Measurements from ENCODE around the gene CELA2A. TPM values are rescaled to one million over a fixed set of nuclear protein-coding genes. Genes with fewer than 3 reads are reported as not detected.
"Not testable (repeated sequence)": the region's sequence is repeated elsewhere in the genome, so short reads cannot be mapped to it uniquely, and the experiment has no call there.

Gene CELA2A
- total and polyA plus RNA-seq, 7 donors = 0.10 to 2.1 TPM; not detected in 5

- ATAC-seq = no peak
- TF ChIP-seq CTCF (IDR thresholded peaks at IDR 0.05) = no peak
- 72 to 78% (median 74%) methylated on average over 5 of the region's 5 CpGs for WGBS, 3 donors
- no peaks in the 10 kb centered on the region for H3K36me3 ChIP-seq (ENCODE audit: insufficient read depth in 1 of 2, low read depth in 1 of 2)
- no peak within 1 kb of the TSS for H3K27ac ChIP-seq
- no peaks in the 10 kb centered on the region for H3K4me1 ChIP-seq
- no peak within 1 kb of the TSS for H3K4me3 ChIP-seq
- H3K27me3 ChIP-seq (ENCODE audit: insufficient read depth in 3 of 3, low read length in 2 of 3) = no peaks in the 10 kb centered on the region
- DNase-seq = no peak
- intact Hi-C loops (cut with DNase I) = no loop called here
- no peaks in the 10 kb centered on the region for H3K9me3 ChIP-seq
These were observed 19.3 kb downstream of the CELA2A start, which contains the start of gene CELA2B for GRCh38 chr1:15475752-15476314. TSS of gene CELA2B (plus strand) at chr1:15476104. CDS start at chr1:15476126, 22 bp downstream.

- TF ChIP-seq CTCF (IDR thresholded peaks at IDR 0.05) = no peak
- H3K4me3 ChIP-seq = no peak overlapping the region
- H3K27me3 ChIP-seq (ENCODE audit: insufficient read depth in 3 of 3, low read length in 2 of 3) = no peaks in the 10 kb centered on the region
- H3K27ac ChIP-seq = no peak overlapping the region
- no peaks in the 10 kb centered on the region for H3K4me1 ChIP-seq
- intact Hi-C loops (cut with DNase I) = no loop called here
- no peaks in the 10 kb centered on the region for H3K9me3 ChIP-seq
- ATAC-seq = no peak
- WGBS, 3 donors = 95 to 98% (median 96%) methylated on average over 3 of the region's 3 CpGs
- no peak for DNase-seq
- H3K36me3 ChIP-seq (ENCODE audit: insufficient read depth in 1 of 2, low read depth in 1 of 2) = no peaks in the 10 kb centered on the region
These were observed 20.4 kb downstream of the CELA2A start for GRCh38 chr1:15476927-15477326.

GRCh38 chr1:15477646-15478212, 21.2 kb downstream of the CELA2A start:
- Histone ChIP-seq H3K27ac (no peak overlapping the region), H3K4me3 (no peak overlapping the region), H3K9me3 (no peaks in the 10 kb centered on the region), H3K4me1 (no peaks in the 10 kb centered on the region), H3K36me3 (ENCODE audit: insufficient read depth in 1 of 2, low read depth in 1 of 2) (no peaks in the 10 kb centered on the region), H3K27me3 (ENCODE audit: insufficient read depth in 3 of 3, low read length in 2 of 3) (no peaks in the 10 kb centered on the region)
- DNase-seq (no peak), ATAC-seq (no peak)
- intact Hi-C loops (cut with DNase I) = no loop called here
- 93 to 95% (median 94%) methylated on average over 5 of the region's 5 CpGs for WGBS, 3 donors
- no peak for TF ChIP-seq CTCF (IDR thresholded peaks at IDR 0.05)

GRCh38 chr1:15479654-15480347, 23.3 kb downstream of the CELA2A start:
- H3K4me1 ChIP-seq = no peaks in the 10 kb centered on the region
- H3K27me3 ChIP-seq (ENCODE audit: insufficient read depth in 3 of 3, low read length in 2 of 3) = no peaks in the 10 kb centered on the region
- no peaks in the 10 kb centered on the region for H3K9me3 ChIP-seq
- DNase-seq = no peak
- no peak for TF ChIP-seq CTCF (IDR thresholded peaks at IDR 0.05)
- 93 to 96% (median 94%) methylated on average over 11 of the region's 11 CpGs for WGBS, 3 donors
- H3K36me3 ChIP-seq (ENCODE audit: insufficient read depth in 1 of 2, low read depth in 1 of 2) = no peaks in the 10 kb centered on the region
- H3K4me3 ChIP-seq = no peak overlapping the region
- no peak overlapping the region for H3K27ac ChIP-seq
- no peak for ATAC-seq
- intact Hi-C loops (cut with DNase I) = no loop called here

- H3K9me3 ChIP-seq; DNase-seq; intact Hi-C loops (cut with DNase I); H3K4me3 ChIP-seq; ATAC-seq; H3K27me3 ChIP-seq (ENCODE audit: insufficient read depth in 3 of 3, low read length in 2 of 3); H3K4me1 ChIP-seq; H3K27ac ChIP-seq; H3K36me3 ChIP-seq (ENCODE audit: insufficient read depth in 1 of 2, low read depth in 1 of 2): not testable (repeated sequence)
- 74 to 89% (median 83%) methylated on average over 6 of the region's 6 CpGs for WGBS, 3 donors
These were observed 25.9 kb downstream of the CELA2A start for GRCh38 chr1:15482455-15482854.

GRCh38 chr1:15482983-15483543, 26.5 kb downstream of the CELA2A start:
- ATAC-seq; H3K27ac ChIP-seq; H3K9me3 ChIP-seq; intact Hi-C loops (cut with DNase I); DNase-seq; H3K4me3 ChIP-seq; H3K36me3 ChIP-seq (ENCODE audit: insufficient read depth in 1 of 2, low read depth in 1 of 2); H3K27me3 ChIP-seq (ENCODE audit: insufficient read depth in 3 of 3, low read length in 2 of 3); H3K4me1 ChIP-seq: not testable (repeated sequence)
- 80 to 86% (median 81%) methylated on average over 12 to 15 of the region's 16 CpGs for WGBS, 3 donors
